ENCODE measurements around the gene HAUS3. TPM values are rescaled to one million over a fixed set of nuclear protein-coding genes. Genes with fewer than 3 reads are reported as not detected.

Gene HAUS3
- total RNA-seq, 2 donors from 2014 or later = 3.7 to 4.1 TPM

- peaks cover 0 to 75% of the 10 kb centered on the region in 2 donors for H3K4me1 ChIP-seq
- DNase-seq (ENCODE audit: low spot score) = no peak
- peaks cover 11% of the 10 kb centered on the region for H3K36me3 ChIP-seq
- peak overlapping the region in 1 of 2 donors; percentile 81 for H3K4me3 ChIP-seq
- no peaks in the 10 kb centered on the region for H3K27me3 ChIP-seq
- no peak for TF ChIP-seq CTCF (IDR thresholded peaks at IDR 0.05)
- peak overlapping the region; percentile 87 to 93 for H3K27ac ChIP-seq
- no peaks in the 10 kb centered on the region for H3K9me3 ChIP-seq
These were observed 17.2 kb upstream of the HAUS3 start for GRCh38 chr4:2259036-2259540.

- Histone ChIP-seq H3K27me3 (no peaks in the 10 kb centered on the region), H3K36me3 (peaks cover 18% of the 10 kb centered on the region), H3K4me3 (peak overlapping the region in 1 of 2 donors; percentile 81), H3K4me1 (peaks cover 0 to 79% of the 10 kb centered on the region in 2 donors), H3K9me3 (no peaks in the 10 kb centered on the region), H3K27ac (peak overlapping the region; percentile 87 to 93)
- peak; percentile 56 for DNase-seq (ENCODE audit: low spot score)
- no peak for TF ChIP-seq CTCF (IDR thresholded peaks at IDR 0.05)
These were observed 16.4 kb upstream of the HAUS3 start for GRCh38 chr4:2258091-2259035.

- Histone ChIP-seq H3K27ac (peak overlapping the region; percentile 87), H3K27me3 (no peaks in the 10 kb centered on the region), H3K36me3 (peaks cover 27% of the 10 kb centered on the region), H3K4me1 (peaks cover 0 to 75% of the 10 kb centered on the region in 2 donors), H3K4me3 (peak overlapping the region in 1 of 2 donors; percentile 26), H3K9me3 (no peaks in the 10 kb centered on the region)
- peak; percentile 57 for DNase-seq (ENCODE audit: low spot score)
- no peak for TF ChIP-seq CTCF (IDR thresholded peaks at IDR 0.05)
These were observed 15.6 kb upstream of the HAUS3 start for GRCh38 chr4:2257361-2258081.

GRCh38 chr4:2256781-2257191 is 14.9 kb upstream of the HAUS3 start:
- peaks cover 0 to 75% of the 10 kb centered on the region in 2 donors for H3K4me1 ChIP-seq
- DNase-seq (ENCODE audit: low spot score) = peak; percentile 68
- H3K27ac ChIP-seq = peak overlapping the region; percentile 87
- H3K36me3 ChIP-seq = peaks cover 34% of the 10 kb centered on the region
- no peaks in the 10 kb centered on the region for H3K27me3 ChIP-seq
- TF ChIP-seq CTCF (IDR thresholded peaks at IDR 0.05) = no peak
- H3K4me3 ChIP-seq = peak overlapping the region in 1 of 2 donors; percentile 26
- H3K9me3 ChIP-seq = no peaks in the 10 kb centered on the region

GRCh38 chr4:2256156-2256731 is 14.3 kb upstream of the HAUS3 start:
- peak; percentile 66 for DNase-seq (ENCODE audit: low spot score)
- Histone ChIP-seq H3K4me3 (peak overlapping the region in 1 of 2 donors; percentile 26), H3K27ac (peak overlapping the region; percentile 87), H3K9me3 (no peaks in the 10 kb centered on the region), H3K27me3 (no peaks in the 10 kb centered on the region), H3K4me1 (peaks cover 0 to 75% of the 10 kb centered on the region in 2 donors), H3K36me3 (peaks cover 39% of the 10 kb centered on the region)
- no peak for TF ChIP-seq CTCF (IDR thresholded peaks at IDR 0.05)
